GM19043 (cell line): ENCODE results near the gene EXOSC6.
"Not testable (repeated sequence)": the region's sequence is repeated elsewhere in the genome, so short reads cannot be mapped to it uniquely, and the experiment has no call there.

Source experiments
- ATAC-seq: cut with Tn5 transposase; IDR thresholded peaks from one replicate; pipeline ENCODE4 v1.9.1; 2021; ENCODE audit warnings: low read depth; ENCODE audit not compliant: unreplicated experiment

Gene EXOSC6

GRCh38 chr16:70203508-70203907 lies 48.2 kb downstream of the EXOSC6 start:
- ATAC-seq = not testable (repeated sequence)

- not testable (repeated sequence) for ATAC-seq
These were observed 51.7 kb downstream of the EXOSC6 start for GRCh38 chr16:70200063-70200462.

- not testable (repeated sequence) for ATAC-seq
These were observed 52.6 kb downstream of the EXOSC6 start for GRCh38 chr16:70199170-70199569.

GRCh38 chr16:70198666-70199065 lies 53.1 kb downstream of the EXOSC6 start:
- ATAC-seq = not testable (repeated sequence)

GRCh38 chr16:70198230-70198629 lies 53.5 kb downstream of the EXOSC6 start:
- ATAC-seq = not testable (repeated sequence)

- ATAC-seq = not testable (repeated sequence)
These were observed 54.1 kb downstream of the EXOSC6 start for GRCh38 chr16:70197611-70198010.
